ENCODE results near the gene C16orf95. TPM values are rescaled to one million over a fixed set of nuclear protein-coding genes. Genes with fewer than 3 reads are reported as not detected.

C16orf95 gene
- total RNA-seq, 2 donors from 2014 or later = 0.91 to 8.0 TPM

DNA sequence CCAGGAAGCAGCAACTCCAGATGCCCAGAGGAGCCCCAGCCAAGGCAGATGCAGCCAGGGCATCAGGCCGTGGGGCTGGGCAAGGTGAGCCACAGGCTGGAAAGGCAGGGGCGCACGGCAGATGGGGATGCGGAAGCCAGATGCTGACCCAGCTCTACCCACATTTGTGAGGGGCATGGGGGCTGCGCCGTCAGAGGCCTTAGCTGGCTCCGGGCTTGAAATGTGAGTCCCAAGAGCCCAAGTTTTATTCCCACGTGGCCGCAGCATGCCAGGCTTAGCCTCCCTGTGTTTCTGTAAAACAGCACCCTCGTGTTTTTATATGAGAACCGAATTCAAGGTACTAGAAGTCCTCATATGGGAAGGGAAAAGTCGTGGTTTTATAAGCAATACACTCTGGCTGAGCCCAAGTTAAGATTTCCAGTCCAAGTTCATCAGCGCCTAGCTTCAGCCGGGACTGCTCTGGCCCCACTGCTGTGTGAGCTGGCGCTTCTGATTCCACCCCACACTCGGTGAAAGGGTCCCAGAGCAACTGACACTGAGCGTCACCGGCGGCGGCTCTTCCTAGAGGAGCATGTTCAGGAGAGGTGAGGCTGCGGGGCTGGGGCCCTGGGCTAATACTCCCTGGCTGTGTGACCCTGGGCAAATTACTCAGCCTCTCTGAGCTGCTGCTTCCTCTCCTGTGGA lies 6.7 kb upstream of the C16orf95 start:
- no peak overlapping the region for H3K27ac ChIP-seq
- H3K4me1 ChIP-seq (replicated peaks) = no peaks in the 10 kb centered on the region
- H3K9me3 ChIP-seq = no peaks in the 10 kb centered on the region
- TF ChIP-seq, protein P1, sequence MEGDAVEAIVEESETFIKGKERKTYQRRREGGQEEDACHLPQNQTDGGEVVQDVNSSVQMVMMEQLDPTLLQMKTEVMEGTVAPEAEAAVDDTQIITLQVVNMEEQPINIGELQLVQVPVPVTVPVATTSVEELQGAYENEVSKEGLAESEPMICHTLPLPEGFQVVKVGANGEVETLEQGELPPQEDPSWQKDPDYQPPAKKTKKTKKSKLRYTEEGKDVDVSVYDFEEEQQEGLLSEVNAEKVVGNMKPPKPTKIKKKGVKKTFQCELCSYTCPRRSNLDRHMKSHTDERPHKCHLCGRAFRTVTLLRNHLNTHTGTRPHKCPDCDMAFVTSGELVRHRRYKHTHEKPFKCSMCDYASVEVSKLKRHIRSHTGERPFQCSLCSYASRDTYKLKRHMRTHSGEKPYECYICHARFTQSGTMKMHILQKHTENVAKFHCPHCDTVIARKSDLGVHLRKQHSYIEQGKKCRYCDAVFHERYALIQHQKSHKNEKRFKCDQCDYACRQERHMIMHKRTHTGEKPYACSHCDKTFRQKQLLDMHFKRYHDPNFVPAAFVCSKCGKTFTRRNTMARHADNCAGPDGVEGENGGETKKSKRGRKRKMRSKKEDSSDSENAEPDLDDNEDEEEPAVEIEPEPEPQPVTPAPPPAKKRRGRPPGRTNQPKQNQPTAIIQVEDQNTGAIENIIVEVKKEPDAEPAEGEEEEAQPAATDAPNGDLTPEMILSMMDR (IDR thresholded peaks at IDR 0.05) = no peak
- no peak for TF ChIP-seq POLR2AphosphoS5 (IDR thresholded peaks at IDR 0.05)
- TF ChIP-seq POLR2A (IDR thresholded peaks at IDR 0.05) = no peak
- H3K36me3 ChIP-seq = no peaks in the 10 kb centered on the region
- H3K4me3 ChIP-seq = no peak overlapping the region
- intact Hi-C loops (cut with DNase I) = no loop called here
- no peaks in the 10 kb centered on the region for H3K27me3 ChIP-seq (replicated peaks; ENCODE audit: insufficient read depth)
- 92% methylated on average over 21 of the region's 21 CpGs for WGBS
- DNase-seq (ENCODE audit: low spot score) = no peak

DNA sequence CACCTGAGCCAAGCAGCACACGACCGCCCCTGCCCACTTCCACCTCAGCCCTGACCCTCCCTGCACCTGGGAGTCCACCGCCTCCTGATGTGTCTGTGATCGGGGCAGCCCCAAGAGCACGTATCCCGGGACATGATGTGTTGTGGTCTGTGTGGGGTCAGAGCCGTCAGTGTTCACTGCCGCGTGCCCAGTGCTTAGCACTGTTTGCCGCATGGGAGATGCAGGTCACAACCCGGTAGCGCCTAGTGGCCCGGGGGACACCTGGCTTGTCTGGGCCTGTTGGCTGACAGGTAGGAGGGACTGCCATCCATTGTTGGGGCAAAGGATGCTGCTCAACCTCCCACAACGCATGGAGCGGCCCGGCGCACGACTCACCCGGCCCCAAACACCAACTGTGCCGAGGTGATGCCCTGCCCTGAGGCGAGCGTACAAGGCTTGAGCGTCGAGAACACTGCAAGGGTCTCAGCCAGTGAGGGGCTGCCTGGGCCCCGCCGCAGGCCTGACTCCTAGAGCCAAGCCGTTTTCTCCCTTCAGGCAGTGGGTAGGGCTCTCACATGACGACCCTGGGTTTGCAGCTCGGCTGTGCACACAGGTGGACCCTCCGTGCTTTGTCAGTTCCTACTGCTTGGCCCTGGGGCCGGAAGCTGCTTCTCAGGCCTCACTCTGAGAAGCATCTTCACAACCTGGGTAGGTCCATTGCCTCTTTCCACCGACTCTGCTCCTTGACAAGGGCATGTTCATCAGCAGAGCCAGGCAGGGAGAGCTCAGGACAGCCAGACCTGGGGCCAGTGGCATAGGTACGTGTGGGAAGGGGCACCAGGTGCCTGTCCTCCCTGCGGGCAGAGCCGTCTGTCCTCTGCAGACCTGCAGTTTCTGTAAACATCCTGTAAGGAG lies 5.9 kb upstream of the C16orf95 start:
- no peak overlapping the region for H3K4me3 ChIP-seq
- intact Hi-C loops (cut with DNase I) = no loop called here
- no peak for DNase-seq (ENCODE audit: low spot score)
- no peaks in the 10 kb centered on the region for H3K36me3 ChIP-seq
- peaks cover 3% of the 10 kb centered on the region for H3K4me1 ChIP-seq (replicated peaks)
- H3K9me3 ChIP-seq = no peaks in the 10 kb centered on the region
- WGBS = 78% methylated on average over 34 of the region's 35 CpGs
- H3K27ac ChIP-seq = no peak overlapping the region
- TF ChIP-seq POLR2A (IDR thresholded peaks at IDR 0.05) = no peak
- TF ChIP-seq, protein P1 (IDR thresholded peaks at IDR 0.05) = no peak
- TF ChIP-seq POLR2AphosphoS5 (IDR thresholded peaks at IDR 0.05) = no peak
- no peaks in the 10 kb centered on the region for H3K27me3 ChIP-seq (replicated peaks; ENCODE audit: insufficient read depth)

DNA sequence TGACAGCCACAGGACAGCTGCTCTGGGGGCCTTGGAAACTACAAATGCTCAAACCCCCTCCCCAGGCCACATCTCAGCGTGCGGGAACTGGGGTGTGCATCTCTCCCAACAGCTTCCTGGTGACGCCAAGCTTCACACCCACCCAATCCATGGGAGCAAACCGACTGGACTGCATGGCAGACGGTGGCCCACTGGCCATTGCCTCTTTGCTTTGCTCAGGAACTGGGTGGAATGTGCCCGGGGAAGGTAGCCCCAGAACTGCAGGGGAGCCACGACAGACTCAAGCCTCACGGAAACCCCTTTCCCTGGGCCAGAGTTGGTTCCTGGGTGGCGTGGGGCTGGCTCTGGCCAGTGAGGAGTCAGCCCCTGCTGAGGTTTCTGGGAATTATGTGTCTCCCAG lies 5.2 kb upstream of the C16orf95 start:
- intact Hi-C loops (cut with DNase I) = no loop called here
- no peaks in the 10 kb centered on the region for H3K27me3 ChIP-seq (replicated peaks; ENCODE audit: insufficient read depth)
- 85% methylated on average over 9 of the region's 9 CpGs for WGBS
- no peak overlapping the region for H3K27ac ChIP-seq
- H3K4me3 ChIP-seq = no peak overlapping the region
- H3K4me1 ChIP-seq (replicated peaks) = peaks cover 6% of the 10 kb centered on the region
- no peak for DNase-seq (ENCODE audit: low spot score)
- no peaks in the 10 kb centered on the region for H3K36me3 ChIP-seq
- no peaks in the 10 kb centered on the region for H3K9me3 ChIP-seq
- TF ChIP-seq POLR2A (IDR thresholded peaks at IDR 0.05) (no peak), POLR2AphosphoS5 (IDR thresholded peaks at IDR 0.05) (no peak)
- TF ChIP-seq, protein P1 (IDR thresholded peaks at IDR 0.05) = no peak

DNA sequence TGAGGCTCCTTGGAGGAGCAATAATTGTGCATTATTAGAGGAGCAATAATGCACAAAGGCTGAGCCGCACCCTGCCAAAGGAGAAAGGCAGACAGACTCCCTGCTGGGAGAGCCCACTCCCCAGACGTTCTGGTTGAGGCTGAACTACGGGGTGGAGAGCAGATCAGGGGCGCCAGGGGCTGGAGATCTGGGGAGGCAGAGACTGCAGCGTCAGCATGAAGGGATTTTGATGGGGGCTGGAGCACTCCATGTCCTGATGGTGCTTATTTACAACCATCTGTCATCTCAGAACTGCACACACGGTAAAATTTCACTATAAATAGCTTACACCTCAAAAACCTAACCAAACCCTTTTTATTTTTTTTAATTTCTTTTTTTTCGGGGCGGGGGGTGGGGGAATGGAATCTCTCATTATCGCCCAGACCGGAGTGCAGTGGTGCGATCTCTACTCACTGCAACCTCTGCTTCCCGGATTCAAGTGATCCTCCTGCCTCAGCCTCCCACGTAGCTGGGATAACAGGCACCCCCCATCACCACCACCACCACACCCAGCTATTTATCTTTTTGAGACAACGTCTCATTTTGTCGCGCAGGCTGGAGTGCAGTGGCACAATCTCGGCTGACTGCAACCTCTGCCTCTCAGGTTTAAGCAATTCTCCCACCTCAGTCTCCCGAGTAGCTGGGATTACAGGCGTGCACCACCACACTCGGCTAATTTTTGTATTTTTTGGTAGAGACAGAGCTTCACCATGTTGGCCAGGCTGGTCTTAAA lies 4.3 kb upstream of the C16orf95 start:
- WGBS = 82% methylated on average over 20 of the region's 20 CpGs
- no peak for DNase-seq (ENCODE audit: low spot score)
- no peaks in the 10 kb centered on the region for H3K36me3 ChIP-seq
- H3K4me1 ChIP-seq (replicated peaks) = peaks cover 6% of the 10 kb centered on the region
- TF ChIP-seq POLR2A (IDR thresholded peaks at IDR 0.05) (no peak), POLR2AphosphoS5 (IDR thresholded peaks at IDR 0.05) (no peak)
- TF ChIP-seq, protein P1 (IDR thresholded peaks at IDR 0.05) = no peak
- H3K9me3 ChIP-seq = no peaks in the 10 kb centered on the region
- no peak overlapping the region for H3K27ac ChIP-seq
- H3K27me3 ChIP-seq (replicated peaks; ENCODE audit: insufficient read depth) = no peaks in the 10 kb centered on the region
- intact Hi-C loops (cut with DNase I) = no loop called here
- H3K4me3 ChIP-seq = no peak overlapping the region

Data from prostate gland (tissue), 2 donors.